HG03378 (cell line): ENCODE results near the gene TPPP3.
A peak's percentile ranks its signal among the peaks of the same experiment; 100 is the strongest.
"Not testable (repeated sequence)": the region's sequence is repeated elsewhere in the genome, so short reads cannot be mapped to it uniquely, and the experiment has no call there.

Experiments
- ATAC-seq: cut with Tn5 transposase; IDR thresholded peaks from one replicate; pipeline ENCODE4 v1.9.1; 2021; ENCODE audit warnings: mild to moderate bottlenecking, moderate library complexity; ENCODE audit not compliant: unreplicated experiment

Gene TPPP3

DNA sequence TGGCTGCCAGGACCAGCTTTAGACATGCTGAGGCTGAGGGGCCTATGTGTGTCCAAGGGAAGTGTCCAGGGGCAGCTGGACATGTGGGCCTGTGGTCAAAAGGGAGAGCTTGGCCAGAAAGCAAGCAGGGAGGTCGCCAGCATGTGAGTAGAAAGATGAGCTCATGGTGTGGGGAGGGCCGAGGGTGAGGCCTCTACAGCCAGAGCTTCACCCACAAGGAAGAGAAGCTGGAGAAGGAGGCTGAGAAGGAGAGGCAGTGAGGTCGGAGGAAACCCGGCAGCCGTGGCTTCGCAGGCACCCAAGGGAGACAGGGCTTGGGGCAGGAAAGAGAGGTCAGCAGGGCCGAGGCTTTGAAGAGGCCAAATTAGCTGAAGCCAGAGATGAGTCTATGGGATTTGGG is 33.7 kb upstream of the TPPP3 start:
- ATAC-seq: no peak

DNA sequence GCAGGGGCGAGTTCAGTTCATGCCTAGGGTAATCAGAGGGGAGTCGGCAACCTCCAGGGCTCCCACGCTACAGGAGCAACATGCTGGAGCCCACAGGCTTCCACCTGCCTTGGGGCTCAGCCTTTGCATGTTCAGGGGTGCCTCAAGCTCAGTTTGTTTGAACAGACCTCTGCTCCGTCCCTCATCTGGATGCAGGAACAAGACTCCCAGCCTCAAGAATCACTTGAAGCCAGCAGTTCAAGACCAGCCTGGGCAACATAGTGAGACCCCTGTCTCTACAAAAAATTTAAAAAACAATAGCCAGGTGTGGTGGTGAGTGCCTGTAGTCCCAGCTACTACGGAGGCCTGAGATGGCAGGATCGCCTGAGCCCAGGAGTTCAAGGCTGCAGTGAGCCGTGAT is 32.7 kb upstream of the TPPP3 start:
- no peak for ATAC-seq

DNA sequence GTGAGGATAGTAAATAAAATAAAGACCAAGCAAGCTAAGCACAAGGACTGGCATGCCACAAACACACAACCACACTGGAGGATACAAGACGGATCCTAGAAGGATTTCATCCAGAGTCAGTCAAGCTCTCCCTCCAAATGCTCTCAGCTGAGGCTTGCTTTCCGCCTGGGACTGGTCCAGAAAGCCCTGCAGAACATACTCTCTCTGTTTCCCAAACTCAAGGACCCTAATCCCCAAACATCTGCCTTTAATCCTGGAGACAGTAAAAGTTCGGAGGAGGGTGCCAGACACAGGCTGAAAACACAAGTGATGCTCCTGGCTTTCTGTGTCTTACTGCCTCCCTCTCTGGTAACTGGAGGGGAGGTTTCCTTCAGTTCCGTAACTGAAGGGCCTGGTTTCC is 32.3 kb upstream of the TPPP3 start:
- no peak for ATAC-seq

DNA sequence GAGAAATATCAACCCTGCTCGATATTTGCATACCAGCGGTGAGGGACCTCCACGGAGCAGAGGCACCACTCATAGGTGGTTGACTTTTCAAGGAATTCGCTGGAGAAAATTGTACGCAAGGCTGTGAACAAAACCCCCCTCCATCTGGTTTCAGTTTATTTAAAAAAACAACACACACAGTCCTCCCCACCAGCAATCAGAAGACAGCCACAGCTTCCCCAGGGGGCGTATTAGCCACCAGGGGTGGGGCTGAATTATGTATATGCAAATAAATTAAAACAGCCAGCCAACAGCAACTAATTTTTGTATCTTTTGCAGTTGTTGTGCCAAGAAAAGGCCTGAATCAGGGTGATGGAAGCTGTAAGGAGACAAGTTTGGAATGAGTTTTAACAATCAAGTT is 31.8 kb upstream of the TPPP3 start:
- no peak for ATAC-seq

DNA sequence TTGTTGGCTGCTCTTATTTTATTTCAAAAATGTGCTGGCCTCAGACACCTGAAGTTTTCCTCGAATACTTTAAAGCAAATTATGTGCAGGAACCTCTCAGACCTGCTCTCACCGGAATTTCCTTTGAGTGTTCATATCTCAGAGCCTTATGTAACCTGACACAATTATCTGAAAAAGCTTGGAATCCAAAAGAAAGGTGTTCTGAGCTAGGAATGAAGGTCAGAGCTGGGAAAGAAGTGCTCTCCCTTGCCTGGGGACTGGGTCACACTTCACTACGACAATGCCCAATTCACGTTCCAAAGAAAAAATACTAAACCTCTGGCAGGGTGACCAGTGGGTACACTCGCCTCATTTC is 30.9 kb upstream of the TPPP3 start:
- ATAC-seq: no peak

DNA sequence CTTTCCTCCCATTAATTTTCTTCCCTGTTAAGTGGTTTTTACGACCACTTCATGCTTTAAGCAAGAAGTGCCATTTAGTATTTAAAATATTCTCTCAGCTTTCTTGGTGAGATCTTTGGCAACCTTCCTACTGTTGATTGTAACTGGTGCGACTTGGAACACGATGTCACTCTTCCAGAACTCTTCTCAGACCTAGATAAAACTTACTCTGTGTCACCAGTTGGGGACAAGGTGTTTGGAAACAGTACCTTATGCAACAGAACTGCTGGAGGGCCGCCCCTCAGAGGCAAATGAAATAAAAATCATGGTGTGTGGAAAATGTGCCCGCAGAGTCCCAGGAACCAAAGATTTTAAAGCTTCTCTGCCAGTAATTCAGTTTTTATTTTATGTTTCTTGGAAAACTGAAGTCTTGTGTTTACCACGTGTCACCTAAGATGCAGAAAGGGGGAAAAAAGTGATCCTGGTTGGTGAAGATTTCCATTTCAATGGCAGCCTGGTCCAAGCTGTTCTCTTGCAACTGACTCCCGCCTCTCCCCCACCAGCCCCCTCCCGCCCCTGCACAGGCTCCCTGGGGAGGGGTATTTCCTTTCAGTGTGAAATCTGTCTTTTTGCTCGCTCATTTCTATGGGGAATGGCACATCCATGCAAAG is 30.4 kb upstream of the TPPP3 start:
- no peak for ATAC-seq

DNA sequence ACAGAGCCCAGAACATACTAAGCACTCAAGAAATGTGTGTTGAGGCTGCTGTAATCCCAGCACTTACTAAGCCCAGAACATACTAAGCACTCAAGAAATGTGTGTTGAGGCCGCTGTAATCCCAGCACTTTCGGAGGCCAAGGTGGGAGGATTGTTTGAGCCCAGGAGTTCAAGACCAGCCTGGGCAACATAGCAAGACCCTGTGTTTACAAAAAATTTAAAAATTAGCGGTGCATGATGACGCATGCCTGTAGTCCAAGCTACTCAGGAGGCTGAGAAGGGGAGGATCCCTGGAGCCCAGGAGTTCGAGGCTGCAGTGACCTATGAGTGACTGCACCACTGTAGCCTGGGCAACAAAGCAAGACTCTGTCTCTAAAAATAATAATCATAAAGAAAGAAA is 29.7 kb upstream of the TPPP3 start:
- ATAC-seq: no peak

DNA sequence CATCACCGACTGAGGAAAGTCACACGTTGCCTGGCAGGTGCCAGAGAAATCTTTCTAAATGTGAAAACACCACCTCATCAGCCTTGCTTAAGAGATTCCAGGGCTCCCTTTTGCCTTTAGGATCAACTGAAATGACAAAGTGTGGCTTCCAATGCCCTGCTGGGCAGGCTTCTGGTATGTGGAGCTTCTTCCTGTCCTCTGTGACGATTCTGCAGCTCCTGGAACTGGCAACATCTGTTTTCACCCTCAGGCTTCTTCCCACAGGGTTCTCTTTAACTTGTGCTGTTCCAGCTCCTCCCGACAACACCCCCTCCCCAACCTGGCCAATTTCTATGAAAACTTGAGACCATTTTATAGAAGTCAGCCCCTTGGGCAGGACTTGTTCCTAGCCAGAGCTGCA is 27.7 kb upstream of the TPPP3 start:
- no peak for ATAC-seq

DNA sequence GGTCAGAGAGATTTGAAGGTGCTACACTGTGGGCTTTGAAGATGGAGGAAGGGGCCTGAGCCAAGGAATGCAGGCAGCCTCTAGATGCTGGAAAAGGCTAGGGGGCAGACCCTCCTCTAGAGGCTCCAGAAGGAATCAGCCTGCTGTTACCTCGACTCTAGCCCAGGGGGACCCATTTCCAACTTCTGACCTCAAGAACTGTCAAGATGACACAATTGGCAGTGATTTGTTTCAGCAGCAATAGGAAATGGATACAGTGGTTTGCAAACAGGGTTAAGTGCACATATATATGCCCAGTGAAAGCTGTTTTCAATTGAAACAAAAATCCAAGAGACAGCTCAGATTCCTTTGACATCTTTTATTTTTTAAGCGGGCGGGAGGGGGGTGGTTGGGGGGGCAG is 26.6 kb upstream of the TPPP3 start:
- ATAC-seq: no peak

DNA sequence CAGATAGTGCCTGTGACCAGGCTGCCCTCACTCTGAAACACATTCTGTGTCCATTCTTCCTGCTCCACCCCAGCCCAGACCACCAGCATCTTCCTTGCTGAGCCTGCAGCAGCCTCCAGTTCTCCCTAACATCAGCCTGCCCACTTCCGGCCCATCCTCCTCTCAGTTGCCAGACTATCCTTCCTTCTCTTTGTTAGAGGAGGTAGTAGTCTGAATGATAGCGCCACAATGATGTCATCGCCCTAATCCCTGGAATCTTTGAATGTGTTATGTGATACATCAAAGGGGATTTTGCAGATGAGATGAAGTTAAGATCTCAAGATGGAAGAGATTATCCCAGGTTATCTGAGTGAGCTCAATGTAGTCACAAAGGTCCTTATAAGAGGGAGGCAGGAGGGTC is 26.2 kb upstream of the TPPP3 start:
- ATAC-seq: no peak

DNA sequence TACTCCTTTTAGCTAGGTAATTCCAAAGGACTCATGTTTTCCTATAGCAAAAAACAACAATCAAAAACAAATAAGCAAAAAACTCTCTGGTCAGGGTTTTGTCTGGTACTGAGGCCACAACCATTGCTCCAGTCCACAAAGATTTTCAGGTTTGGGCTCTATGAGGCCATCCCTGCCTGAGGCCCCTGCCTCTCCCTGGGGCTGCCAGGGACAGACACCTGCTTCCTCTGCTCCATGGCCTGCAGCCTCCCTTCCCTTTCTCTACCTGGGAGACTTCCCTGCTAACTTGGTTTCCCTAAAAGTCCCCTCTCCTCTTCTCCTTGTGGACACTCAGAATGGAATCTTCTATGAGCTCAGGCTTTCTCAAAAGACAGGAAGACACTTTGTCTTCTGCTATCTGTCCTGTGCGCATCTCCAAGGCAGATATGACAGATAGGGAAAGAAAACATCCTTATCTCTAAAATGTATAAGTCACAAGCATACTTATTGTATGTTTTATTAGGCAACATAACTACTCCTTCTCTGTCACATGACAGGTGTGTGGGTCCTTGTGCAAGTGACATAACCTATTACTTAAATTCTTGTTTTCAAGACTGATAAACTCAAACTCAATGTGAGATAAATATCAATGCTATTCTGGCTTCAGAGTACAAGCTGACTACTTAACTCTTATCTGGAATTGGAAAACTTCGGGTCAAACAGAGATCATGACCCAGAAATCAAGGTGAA is 24.2 kb upstream of the TPPP3 start:
- ATAC-seq: no peak

DNA sequence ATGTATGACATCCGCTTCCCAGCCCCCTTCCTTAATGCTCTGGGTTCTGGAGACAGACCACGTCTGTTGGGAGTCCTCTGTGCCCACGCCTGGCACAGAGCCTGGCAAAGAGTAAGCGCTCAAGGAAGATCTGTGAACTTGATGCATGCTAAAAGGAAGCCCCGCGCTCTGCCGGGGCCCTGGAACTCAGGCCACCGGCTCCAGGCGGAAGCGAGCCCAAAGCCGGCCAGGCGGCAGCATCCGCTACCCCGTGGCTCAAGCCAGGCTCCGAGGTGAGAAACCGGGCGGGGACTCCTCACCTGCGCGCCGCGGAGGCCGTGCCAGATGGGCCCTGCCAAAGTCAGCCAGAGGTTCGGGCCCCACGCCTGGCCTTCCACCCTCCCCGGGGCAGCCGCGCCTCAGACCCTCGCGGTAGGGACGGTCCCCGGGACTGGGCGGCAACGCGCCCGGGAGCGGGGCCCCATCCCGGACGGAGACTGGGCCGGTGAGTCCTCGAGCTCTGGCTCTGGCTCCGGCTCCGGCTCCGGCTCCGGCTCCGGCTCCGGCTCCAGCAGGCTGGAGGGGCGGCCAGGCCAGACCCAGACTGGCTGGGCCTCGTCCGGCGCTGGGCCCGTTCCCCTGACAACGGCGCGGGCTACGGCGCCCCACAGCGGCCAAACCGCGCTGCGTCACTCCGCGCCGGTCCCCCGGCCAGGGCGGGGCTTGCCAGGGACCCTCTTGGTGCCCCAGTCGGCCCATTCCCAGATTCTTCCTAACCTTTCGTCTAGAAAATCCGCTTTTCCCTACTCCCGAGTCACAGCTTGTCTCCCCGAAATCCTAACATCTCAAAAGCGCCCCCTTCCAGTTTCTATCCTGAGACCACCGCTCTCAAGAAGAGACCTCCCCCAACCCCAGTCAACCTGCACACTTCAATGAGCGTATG is 22.8 kb upstream of the TPPP3 start, which contains the start of gene ZDHHC1:
ZDHHC1 (minus strand) TSS at position 606 of the 922 bp plus-strand sequence. CDS start 8,702 bp downstream, outside the sequence.
- ATAC-seq: peak; percentile 47

DNA sequence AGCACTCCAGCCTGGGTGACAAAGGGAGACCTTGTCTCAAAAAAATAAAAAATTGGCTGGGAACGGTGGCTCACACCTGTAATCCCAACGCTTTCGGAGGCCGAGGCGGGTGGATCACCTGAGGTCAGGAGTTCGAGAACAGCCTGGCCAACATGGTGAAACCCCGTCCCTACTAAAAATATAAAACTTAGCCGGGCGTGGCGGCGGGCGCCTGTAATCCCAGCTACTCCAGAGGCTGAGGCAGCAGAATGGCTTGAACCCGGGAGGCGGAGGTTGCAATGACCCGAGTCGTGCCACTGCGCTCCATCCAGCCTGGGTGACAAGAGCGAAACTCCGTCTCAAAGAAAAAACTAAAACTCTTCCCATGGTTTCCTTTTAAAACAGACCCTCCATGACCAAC is 22.1 kb upstream of the TPPP3 start:
- not testable (repeated sequence) for ATAC-seq

DNA sequence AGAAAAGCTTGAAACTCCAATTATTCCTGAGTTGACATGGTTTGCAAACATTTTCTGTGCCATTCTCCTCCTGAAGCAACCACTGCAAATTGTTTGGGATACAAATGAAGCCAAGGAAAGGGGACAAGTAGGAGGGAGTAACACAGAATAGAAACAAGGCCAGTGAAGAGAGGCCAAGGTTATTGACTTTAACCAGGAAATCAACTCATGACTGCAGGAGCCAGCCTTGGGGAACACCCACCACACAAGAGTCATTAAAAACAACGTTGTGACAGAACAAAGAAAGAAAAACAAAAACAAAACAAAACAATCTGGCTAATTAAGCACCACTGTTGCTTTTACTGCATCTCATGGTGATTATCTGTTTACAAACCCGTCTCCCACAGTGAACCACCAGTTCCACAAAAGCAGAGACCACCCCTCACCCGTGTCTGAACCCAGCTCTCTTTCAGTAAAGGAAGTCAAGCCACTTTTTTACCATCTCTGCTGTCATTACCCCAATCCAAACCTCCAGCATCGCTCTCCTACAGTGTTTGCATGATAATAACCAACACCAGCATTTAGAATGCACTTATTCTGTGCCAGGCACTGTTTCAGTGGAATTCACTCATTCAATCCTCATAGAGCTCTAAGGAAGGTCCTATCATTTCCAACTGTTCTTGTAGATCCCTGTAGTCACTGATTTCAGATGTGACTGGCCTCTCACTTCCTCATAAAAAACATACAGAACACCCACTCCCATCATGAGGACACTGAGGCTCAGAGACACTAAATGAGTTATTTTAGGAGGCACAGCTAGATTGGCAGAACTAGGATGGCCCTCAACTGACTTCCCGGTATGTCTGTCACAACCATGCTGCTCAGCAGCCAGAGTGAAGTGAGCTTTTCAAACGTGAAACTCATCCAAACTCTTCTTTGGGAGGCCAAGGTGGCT is 20.9 kb upstream of the TPPP3 start:
- no peak for ATAC-seq

DNA sequence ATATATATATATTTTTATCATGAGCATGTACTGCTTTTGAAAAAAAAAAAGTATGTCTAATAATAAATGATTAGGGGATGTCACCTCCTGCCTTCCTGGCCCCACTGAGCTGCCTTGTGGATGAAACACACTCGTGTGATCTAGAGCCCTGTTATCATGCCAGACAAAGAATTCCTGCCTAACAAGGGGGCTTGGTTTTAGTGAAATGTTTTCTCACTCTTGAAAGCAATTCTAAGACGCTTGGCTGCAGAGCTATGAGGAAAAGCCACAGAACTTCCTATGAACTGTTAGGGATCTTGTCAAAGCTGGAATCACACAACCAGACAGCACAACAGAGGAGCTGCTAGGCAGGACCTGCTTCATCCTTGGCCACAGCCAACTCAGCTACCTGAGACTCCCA is 19.0 kb upstream of the TPPP3 start:
- ATAC-seq: no peak

DNA sequence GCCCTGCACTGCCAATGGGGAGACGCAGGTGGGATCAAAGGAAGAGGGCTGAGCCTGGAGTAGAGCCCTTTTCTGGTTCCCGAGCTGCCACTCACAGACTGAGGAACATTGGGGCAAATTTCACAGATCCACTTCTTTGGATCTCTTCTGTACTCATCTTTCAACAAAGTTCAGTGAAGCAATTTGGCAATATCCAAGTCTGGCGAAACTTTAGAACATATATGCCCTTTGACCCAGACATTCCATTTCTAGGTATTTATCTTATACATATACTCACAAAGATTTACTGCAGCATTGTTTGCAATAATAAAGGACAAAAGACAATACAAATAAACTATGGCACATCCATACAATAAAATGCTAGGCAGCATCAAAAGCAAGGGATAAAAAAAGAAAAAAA is 18.0 kb upstream of the TPPP3 start:
- no peak for ATAC-seq

DNA sequence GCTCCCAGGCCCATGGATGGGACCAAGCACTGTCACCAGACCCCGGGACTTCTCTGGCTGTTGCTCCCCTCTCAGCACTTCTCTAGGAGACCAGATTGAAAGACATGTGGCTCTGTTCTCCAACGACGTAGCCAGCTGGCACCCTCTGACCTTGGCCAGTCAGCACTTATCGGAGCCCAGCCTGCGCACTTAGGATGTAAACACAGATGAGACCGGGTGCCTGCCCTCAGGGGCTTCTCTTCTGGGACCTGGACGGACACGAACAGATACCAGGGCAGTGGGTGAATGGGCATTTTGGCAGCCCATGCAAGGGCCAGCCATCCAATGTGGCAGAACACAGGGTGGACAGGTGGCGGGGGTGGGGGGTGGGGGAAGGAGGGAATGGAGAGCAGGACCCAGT is 16.3 kb upstream of the TPPP3 start:
- no peak for ATAC-seq

DNA sequence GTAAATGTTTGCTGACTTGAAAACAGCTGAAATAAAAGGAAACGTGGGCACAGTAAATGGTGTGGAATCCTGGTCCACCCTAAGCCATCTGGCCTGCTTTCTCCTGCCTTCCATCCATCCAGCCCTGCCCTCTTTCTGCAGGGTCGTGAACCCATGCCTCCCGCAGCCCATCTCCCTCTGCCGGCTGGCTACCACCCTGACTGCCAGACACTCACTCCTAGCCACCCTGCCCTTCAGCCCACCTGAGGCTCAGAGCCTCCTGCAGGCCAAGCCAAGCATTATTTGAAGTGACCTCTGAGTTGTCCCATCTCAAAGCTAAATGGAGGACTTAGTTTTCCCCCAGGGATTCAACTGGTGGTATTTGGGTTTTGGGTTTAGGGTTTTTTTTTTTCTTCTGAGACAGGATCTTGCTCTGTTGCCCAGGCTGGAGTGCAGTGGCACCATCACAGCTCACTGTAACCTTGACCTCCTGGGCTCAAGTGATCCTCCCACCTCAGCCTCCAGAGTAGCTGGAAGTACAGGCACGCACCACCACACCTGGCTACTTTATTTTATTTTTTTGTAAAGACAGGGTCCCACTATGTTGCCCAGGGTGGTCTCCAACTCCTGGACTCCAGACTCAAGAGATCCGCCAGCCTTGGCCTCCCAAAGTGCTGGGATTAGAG is 14.6 kb upstream of the TPPP3 start:
- ATAC-seq: no peak

DNA sequence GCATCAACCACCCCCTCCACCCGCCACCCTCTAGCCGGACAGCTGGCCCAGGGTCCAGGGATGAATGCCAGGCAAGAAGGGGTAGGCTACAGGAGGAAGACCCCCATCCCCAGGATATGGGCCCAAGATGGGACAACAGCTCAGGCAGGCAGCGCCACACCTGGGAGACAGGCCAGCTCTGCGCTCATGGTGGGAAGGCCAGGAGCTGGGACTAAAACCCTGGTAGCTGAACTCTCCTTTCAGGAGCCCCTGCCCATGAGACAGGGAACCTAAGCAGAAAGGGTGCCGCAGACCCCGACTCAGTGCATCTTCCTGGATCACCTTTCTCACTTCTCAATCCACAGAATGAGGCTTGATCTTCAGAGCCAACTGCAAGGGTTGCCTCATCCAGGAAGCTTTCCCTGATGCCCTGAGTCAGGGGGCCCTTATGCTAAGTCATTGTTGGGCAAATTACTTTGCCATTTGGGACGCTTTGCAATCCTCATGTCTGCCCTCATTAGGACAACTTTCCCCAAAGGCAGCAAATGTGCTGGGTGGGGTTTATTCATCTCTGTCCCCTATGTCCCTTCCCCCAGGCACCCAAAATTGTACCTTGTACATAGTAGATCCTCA is 14.0 kb upstream of the TPPP3 start:
- ATAC-seq: no peak
